ENCODE data around the gene ADGRG3.

DNA sequence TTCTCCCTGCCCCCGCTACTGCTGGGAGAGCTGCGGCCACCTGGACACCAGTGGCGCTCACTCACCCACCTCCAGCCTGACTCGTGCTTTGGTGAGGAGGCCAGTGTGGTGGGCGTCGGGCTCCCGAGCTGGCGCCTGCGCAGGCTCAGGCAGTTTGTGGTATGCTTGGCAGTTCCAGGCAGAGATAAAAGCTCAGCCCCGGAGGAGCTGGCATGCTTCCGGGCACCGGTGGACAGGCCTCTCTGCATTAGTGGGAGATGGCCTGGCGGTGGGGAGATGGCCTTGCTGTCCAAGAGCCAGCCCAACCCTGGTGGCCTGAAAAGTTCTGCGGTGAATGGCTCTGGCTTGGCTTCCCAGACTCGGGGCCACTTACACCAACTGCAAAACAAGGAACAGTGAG is 35.5 kb upstream of the ADGRG3 start:
- TF ChIP-seq, protein P1, sequence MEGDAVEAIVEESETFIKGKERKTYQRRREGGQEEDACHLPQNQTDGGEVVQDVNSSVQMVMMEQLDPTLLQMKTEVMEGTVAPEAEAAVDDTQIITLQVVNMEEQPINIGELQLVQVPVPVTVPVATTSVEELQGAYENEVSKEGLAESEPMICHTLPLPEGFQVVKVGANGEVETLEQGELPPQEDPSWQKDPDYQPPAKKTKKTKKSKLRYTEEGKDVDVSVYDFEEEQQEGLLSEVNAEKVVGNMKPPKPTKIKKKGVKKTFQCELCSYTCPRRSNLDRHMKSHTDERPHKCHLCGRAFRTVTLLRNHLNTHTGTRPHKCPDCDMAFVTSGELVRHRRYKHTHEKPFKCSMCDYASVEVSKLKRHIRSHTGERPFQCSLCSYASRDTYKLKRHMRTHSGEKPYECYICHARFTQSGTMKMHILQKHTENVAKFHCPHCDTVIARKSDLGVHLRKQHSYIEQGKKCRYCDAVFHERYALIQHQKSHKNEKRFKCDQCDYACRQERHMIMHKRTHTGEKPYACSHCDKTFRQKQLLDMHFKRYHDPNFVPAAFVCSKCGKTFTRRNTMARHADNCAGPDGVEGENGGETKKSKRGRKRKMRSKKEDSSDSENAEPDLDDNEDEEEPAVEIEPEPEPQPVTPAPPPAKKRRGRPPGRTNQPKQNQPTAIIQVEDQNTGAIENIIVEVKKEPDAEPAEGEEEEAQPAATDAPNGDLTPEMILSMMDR (conservative IDR thresholded peaks at IDR 0.05): no peak
- TF ChIP-seq ZFX (IDR thresholded peaks at IDR 0.05): no peak
